Hepatocyte (in vitro differentiated cells): ENCODE data around the gene CHD5. TPM values are rescaled to one million over a fixed set of nuclear protein-coding genes. Genes with fewer than 3 reads are reported as not detected.

Source experiments
- DNase-seq: peaks from one replicate; pipeline ENCODE4 v3.0.0-alpha.2; 2016; ENCODE audit warnings: low spot score
- H2AFZ ChIP-seq: fragments of 200-600 bp; sonication (generic); 2 replicates; pipeline ENCODE4 v1.6.0; 2016; ENCODE audit warnings: antibody characterized with exemption, mild to moderate bottlenecking
- H3K27ac ChIP-seq: fragments of 200-600 bp; sonication (generic); 2 replicates; pipeline ENCODE4 v1.5.1; 2016; ENCODE audit warnings: mild to moderate bottlenecking
- H3K27me3 ChIP-seq: fragments of 200-600 bp; sonication (generic); 2 replicates; pipeline ENCODE4 v1.6.1; 2016
- H3K36me3 ChIP-seq: fragments of 200-600 bp; sonication (generic); replicated peaks from 2 replicates; pipeline ENCODE4 v1.5.1; 2016; ENCODE audit warnings: low read depth; ENCODE audit not compliant: insufficient read depth
- H3K4me1 ChIP-seq: fragments of 200-600 bp; sonication (generic); 2 replicates; pipeline ENCODE4 v1.5.1; 2016; ENCODE audit warnings: mild to moderate bottlenecking, moderate library complexity; ENCODE audit not compliant: insufficient read depth
- H3K4me2 ChIP-seq: fragments of 200-600 bp; sonication (generic); 2 replicates; pipeline ENCODE4 v1.6.0; 2016
- H3K4me3 ChIP-seq: fragments of 200-600 bp; sonication (generic); 2 replicates; pipeline ENCODE4 v1.5.1; 2016; ENCODE audit warnings: mild to moderate bottlenecking
- H3K79me2 ChIP-seq: fragments of 200-600 bp; sonication (generic); 2 replicates; pipeline ENCODE4 v1.6.0; 2017; ENCODE audit warnings: mild to moderate bottlenecking
- H3K9me2 ChIP-seq: fragments of 200-600 bp; sonication (generic); replicated peaks from 2 replicates; pipeline ENCODE4 v1.6.0; 2017; ENCODE audit warnings: mild to moderate bottlenecking; ENCODE audit not compliant: insufficient read depth
- H3K9me3 ChIP-seq: fragments of 200-600 bp; sonication (generic); 2 replicates; pipeline ENCODE4 v1.5.1; 2016; ENCODE audit warnings: low read depth, mild to moderate bottlenecking
- H4K20me1 ChIP-seq: fragments of 200-600 bp; sonication (generic); 2 replicates; pipeline ENCODE4 v1.6.0; 2016; ENCODE audit warnings: mild to moderate bottlenecking; ENCODE audit not compliant: insufficient read depth, poor library complexity, severe bottlenecking
- EZH2 ChIP-seq: fragments of 200-600 bp; sonication (generic); IDR thresholded peaks from 2 replicates; pipeline ENCODE4 v1.6.1; 2016; ENCODE audit warnings: antibody characterized with exemption, mild to moderate bottlenecking, borderline replicate concordance
- EZH2phosphoT487 ChIP-seq: fragments of 200-600 bp; sonication (generic); IDR thresholded peaks from one replicate; pipeline ENCODE4 v1.6.1; 2018; ENCODE audit warnings: antibody characterized with exemption, mild to moderate bottlenecking, low read depth, moderate library complexity; ENCODE audit not compliant: unreplicated experiment, severe bottlenecking
- WGBS: methylation state at CpG from one replicate; pipeline ENCODE4 v1.1.6; 2016; ENCODE audit warnings: low lambda C conversion rate; ENCODE audit errors: missing lambda C conversion rate; 5-methylcytosine and 5-hydroxymethylcytosine counted together
- polyA plus RNA-seq: library from polyadenylated mRNA; unstranded; fragments of >200 nt; fragmentation: Nextera tagmentation; extraction: Ambion mirVana; gene quantifications from 2 replicates; pipeline ENCODE4 v1.2.1, GENCODE V29; 2016
- total RNA-seq: library from RNA; depleted of rRNA; stranded (reverse); fragments of >200 nt; gene quantifications from 2 replicates; pipeline ENCODE4 v1.2.3, GENCODE V29; 2014
- TF ChIP-seq, protein P1 (sequence below): fragments of 200-600 bp; sonication (generic); IDR thresholded peaks from 2 replicates; pipeline ENCODE4 v1.5.1; 2016; ENCODE audit warnings: antibody characterized with exemption, mild to moderate bottlenecking; ENCODE audit not compliant: poor library complexity

The CHD5 gene
- total and polyA plus RNA-seq, 2 experiments from 2014 or later: 0.13 TPM; not detected in 1

DNA sequence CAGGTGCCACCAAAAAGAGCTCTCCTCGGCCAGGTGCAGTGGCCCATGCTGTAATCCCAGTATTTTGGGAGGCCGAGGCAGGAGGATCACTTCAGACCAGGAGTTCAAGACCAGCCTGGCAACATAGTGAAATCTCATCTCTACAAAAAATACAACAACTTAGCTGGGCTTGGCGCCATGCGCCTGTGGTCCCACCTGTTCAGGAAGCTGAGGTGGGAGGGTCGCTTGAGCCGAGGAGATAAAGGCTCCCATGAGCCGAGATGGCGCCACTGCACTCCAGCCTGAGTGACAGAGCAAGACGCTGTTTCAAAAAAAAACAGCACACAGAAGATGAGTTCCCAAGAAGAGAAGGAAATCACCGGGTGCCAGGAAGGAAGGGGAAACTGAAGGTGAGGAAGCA is 67.0 kb downstream of the CHD5 start:
- no peak overlapping the region for H3K27ac ChIP-seq

DNA sequence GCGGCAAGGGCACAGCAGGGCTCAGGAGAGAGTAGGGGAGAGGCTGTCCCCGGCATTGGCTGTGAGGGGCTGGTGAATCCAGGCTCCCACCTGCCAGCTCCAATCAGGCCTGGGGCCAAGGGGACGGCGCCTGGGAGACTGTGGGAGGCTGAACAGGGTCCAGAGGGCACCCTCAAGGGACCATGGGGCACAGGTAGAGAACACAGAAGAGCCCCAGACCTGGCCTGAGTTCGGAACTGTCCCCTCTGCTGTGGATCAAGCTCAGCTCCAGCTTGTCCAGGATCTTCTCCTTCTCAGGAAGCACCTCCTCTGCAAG is 67.5 kb downstream of the CHD5 start:
- H2AFZ ChIP-seq: no peak overlapping the region
- no peaks in the 10 kb centered on the region for H3K36me3 ChIP-seq
- no peak overlapping the region for H3K4me2 ChIP-seq
- no peaks in the 10 kb centered on the region for H3K79me2 ChIP-seq
- no peak for TF ChIP-seq EZH2phosphoT487
- no peak for TF ChIP-seq EZH2
- TF ChIP-seq, protein P1, sequence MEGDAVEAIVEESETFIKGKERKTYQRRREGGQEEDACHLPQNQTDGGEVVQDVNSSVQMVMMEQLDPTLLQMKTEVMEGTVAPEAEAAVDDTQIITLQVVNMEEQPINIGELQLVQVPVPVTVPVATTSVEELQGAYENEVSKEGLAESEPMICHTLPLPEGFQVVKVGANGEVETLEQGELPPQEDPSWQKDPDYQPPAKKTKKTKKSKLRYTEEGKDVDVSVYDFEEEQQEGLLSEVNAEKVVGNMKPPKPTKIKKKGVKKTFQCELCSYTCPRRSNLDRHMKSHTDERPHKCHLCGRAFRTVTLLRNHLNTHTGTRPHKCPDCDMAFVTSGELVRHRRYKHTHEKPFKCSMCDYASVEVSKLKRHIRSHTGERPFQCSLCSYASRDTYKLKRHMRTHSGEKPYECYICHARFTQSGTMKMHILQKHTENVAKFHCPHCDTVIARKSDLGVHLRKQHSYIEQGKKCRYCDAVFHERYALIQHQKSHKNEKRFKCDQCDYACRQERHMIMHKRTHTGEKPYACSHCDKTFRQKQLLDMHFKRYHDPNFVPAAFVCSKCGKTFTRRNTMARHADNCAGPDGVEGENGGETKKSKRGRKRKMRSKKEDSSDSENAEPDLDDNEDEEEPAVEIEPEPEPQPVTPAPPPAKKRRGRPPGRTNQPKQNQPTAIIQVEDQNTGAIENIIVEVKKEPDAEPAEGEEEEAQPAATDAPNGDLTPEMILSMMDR: no peak
- no peak overlapping the region for H3K4me3 ChIP-seq
- no peaks in the 10 kb centered on the region for H3K9me2 ChIP-seq
- WGBS: 79% methylated on average over 5 of the region's 5 CpGs
- H4K20me1 ChIP-seq: no peaks in the 10 kb centered on the region
- H3K9me3 ChIP-seq: no peaks in the 10 kb centered on the region
- H3K27ac ChIP-seq: no peak overlapping the region
- H3K4me1 ChIP-seq: no peaks in the 10 kb centered on the region
- DNase-seq: no peak
- peaks cover 3% of the 10 kb centered on the region for H3K27me3 ChIP-seq

More for the DNA sequence above, 67.0 kb downstream of the CHD5 start:
- Histone ChIP-seq H3K79me2 (no peaks in the 10 kb centered on the region), H3K36me3 (no peaks in the 10 kb centered on the region), H4K20me1 (no peaks in the 10 kb centered on the region), H3K4me2 (no peak overlapping the region), H3K27me3 (peaks cover 3% of the 10 kb centered on the region), H3K9me3 (no peaks in the 10 kb centered on the region), H2AFZ (no peak overlapping the region), H3K4me1 (no peaks in the 10 kb centered on the region), H3K4me3 (no peak overlapping the region), H3K9me2 (no peaks in the 10 kb centered on the region)
- 85% methylated on average over 10 of the region's 10 CpGs for WGBS
- TF ChIP-seq EZH2phosphoT487 (no peak), EZH2 (no peak)
- TF ChIP-seq, protein P1: no peak
- no peak for DNase-seq

DNA sequence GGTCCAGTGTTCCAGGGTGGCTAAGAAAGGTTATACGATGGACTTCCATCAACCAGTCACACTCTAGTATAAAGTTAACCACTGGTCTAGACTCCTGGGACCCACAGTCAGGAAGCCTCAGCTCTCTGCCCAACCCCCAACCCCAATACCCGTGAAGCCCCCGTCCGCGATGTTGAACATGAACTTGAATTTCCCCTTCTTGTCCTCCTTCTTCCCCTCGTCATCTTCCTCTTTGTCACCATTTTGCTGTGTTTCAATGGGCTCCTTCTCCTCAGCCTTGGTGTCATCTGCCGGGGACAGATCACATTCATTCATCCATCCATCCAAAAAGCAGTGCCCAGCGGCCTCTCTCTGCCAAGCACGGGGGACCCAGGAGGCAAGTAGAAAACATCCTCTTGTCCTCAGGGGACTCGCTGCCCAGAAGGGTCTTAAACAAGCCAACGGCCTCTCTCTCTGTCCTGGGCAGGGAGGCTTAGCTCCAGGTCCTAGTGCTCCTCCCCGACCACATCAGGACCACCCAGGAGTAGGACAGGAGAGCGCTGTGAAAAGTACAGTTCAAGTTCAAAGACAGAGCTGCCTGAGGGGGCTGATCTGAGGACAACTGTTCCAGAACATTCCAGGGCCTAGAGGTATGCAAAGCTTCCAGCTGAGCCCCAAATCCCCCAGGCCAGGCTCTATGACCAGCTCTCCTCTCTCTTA is 68.0 kb downstream of the CHD5 start:
- Histone ChIP-seq H3K9me3 (no peaks in the 10 kb centered on the region), H3K9me2 (no peaks in the 10 kb centered on the region), H2AFZ (no peak overlapping the region), H3K4me3 (no peak overlapping the region), H3K79me2 (no peaks in the 10 kb centered on the region), H3K27me3 (peaks cover 3% of the 10 kb centered on the region), H3K4me2 (no peak overlapping the region), H3K36me3 (no peaks in the 10 kb centered on the region), H4K20me1 (no peaks in the 10 kb centered on the region), H3K4me1 (no peaks in the 10 kb centered on the region), H3K27ac (no peak overlapping the region)
- no peak for DNase-seq
- WGBS: 80% methylated on average over 13 of the region's 13 CpGs
- no peak for TF ChIP-seq EZH2
- no peak for TF ChIP-seq EZH2phosphoT487
- TF ChIP-seq, protein P1: no peak
